OCI-LY1 (cell line): ENCODE data around the gene STX18.

Source experiments
- H2AFZ ChIP-seq: fragments of 200-600 bp; sonication (generic), shearing (Covaris generic); 2 replicates; pipeline ENCODE4 v1.6.0; 2014; ENCODE audit warnings: antibody characterized with exemption, mild to moderate bottlenecking, low read length
- H3F3A ChIP-seq: fragments of 200-600 bp; sonication (generic), shearing (Covaris generic); 2 replicates; pipeline ENCODE4 v1.6.0; 2014; ENCODE audit warnings: mild to moderate bottlenecking, antibody characterized with exemption, low read length, moderate library complexity; ENCODE audit not compliant: insufficient read depth
- H3K27ac ChIP-seq: fragments of 200-600 bp; sonication (generic); 2 replicates; pipeline ENCODE4 v1.5.1; 2014; ENCODE audit warnings: low read length, mixed run types, mild to moderate bottlenecking, low read depth; ENCODE audit not compliant: poor library complexity, severe bottlenecking
- H3K27me3 ChIP-seq: fragments of 200-600 bp; sonication (generic); 2 replicates; pipeline ENCODE4 v1.6.0; 2014; ENCODE audit warnings: antibody characterized with exemption, mild to moderate bottlenecking, low read length, moderate library complexity; ENCODE audit not compliant: insufficient read depth
- H3K36me3 ChIP-seq: fragments of 200-600 bp; sonication (generic); 2 replicates; pipeline ENCODE4 v1.6.1; 2014; ENCODE audit warnings: mild to moderate bottlenecking, antibody characterized with exemption, low read length, moderate library complexity, mixed read lengths; ENCODE audit not compliant: insufficient read depth
- H3K4me1 ChIP-seq: fragments of 200-600 bp; sonication (generic); 2 replicates; pipeline ENCODE4 v1.5.1; 2014; ENCODE audit warnings: mild to moderate bottlenecking, low read length, moderate library complexity; ENCODE audit not compliant: insufficient read depth, severe bottlenecking
- H3K4me2 ChIP-seq: fragments of 200-600 bp; sonication (generic), shearing (Covaris generic); 2 replicates; pipeline ENCODE4 v1.6.1; 2014; ENCODE audit warnings: low read length
- H3K4me3 ChIP-seq: fragments of 200-600 bp; sonication (generic); 2 replicates; pipeline ENCODE4 v1.5.1; 2014; ENCODE audit warnings: low read length, low read depth, mild to moderate bottlenecking, mixed read lengths; ENCODE audit not compliant: poor library complexity, severe bottlenecking
- H3K79me2 ChIP-seq: fragments of 200-600 bp; shearing (Covaris generic); 2 replicates; pipeline ENCODE4 v1.6.1; 2016; ENCODE audit warnings: mixed run types, low read length, mixed read lengths; ENCODE audit not compliant: insufficient read depth
- H3K9ac ChIP-seq: fragments of 200-600 bp; sonication (generic), shearing (Covaris generic); 2 replicates; pipeline ENCODE4 v1.6.1; 2014; ENCODE audit warnings: mild to moderate bottlenecking, low read length, mixed read lengths
- H3K9me2 ChIP-seq: fragments of 200-600 bp; sonication (generic), shearing (Covaris generic); 2 replicates; pipeline ENCODE4 v1.6.1; 2014; ENCODE audit warnings: low read depth, mild to moderate bottlenecking, low read length, mixed read lengths
- H3K9me3 ChIP-seq: fragments of 200-600 bp; shearing (Covaris generic); 2 replicates; pipeline ENCODE4 v1.6.1; 2014; ENCODE audit warnings: low read length, mixed read lengths
- H4K20me1 ChIP-seq: fragments of 200-600 bp; sonication (generic), shearing (Covaris generic); 2 replicates; pipeline ENCODE4 v1.6.0; 2016; ENCODE audit warnings: mild to moderate bottlenecking, low read length; ENCODE audit not compliant: insufficient read depth
- EZH2 ChIP-seq: fragments of 200-600 bp; sonication (generic), shearing (Covaris generic); IDR thresholded peaks from 2 replicates; pipeline ENCODE4 v1.8.0; 2017; ENCODE audit warnings: borderline replicate concordance, mixed run types, mild to moderate bottlenecking, antibody characterized with exemption, low read length, moderate library complexity, mixed read lengths
- TF ChIP-seq, protein P1 (sequence below): fragments of 200-600 bp; sonication (generic), shearing (Covaris generic); IDR thresholded peaks from 2 replicates; pipeline ENCODE4 v1.5.1; 2017; ENCODE audit warnings: mild to moderate bottlenecking, antibody characterized with exemption, low read length, moderate library complexity, mixed read lengths

Gene STX18

DNA sequence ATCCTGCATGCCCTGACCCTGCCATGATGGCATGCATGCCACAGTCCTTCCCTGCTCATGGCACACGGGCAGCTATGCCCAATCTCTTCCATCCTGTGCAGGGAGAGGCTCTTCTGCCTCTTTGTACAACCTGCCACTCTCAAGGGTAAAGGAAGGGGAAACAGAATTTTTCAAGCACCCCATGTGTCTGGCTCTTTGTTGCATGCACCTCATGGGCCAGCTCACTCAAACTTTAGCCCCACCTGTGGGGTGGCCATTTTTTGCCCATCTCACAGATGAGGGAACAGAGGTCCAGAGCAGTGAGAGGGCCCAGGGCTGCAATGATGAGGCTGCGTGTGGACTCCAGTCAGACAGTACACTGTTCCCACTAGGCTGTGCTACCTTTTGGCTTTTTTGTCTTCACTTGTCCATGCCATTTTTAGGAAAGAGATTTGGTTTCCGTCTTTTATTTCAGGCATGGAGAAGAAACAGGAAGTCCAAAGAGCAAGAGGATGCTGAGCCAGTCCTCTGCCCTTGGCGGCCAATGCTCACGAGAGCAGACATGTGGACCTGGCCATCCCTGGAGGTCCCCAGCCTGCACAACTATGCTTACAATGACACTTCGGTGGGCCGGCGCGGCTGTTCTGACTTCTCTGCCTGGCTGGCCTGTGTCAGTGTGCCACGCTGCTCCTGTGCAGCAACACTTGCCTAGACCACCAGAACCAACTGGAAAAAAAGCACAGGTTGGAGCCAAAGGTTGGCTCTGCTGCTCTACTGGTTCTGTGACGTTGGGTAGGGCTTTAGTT is 109.3 kb downstream of the STX18 start:
- H3K79me2 ChIP-seq, result no peaks in the 10 kb centered on the region
- no peaks in the 10 kb centered on the region; the same call in 1 of the 2 replicates for H3K36me3 ChIP-seq
- H3K4me3 ChIP-seq, result no peak overlapping the region
- no peak overlapping the region for H3K27ac ChIP-seq
- no peak overlapping the region for H3K9ac ChIP-seq
- TF ChIP-seq EZH2, result no peak
- TF ChIP-seq, protein P1, sequence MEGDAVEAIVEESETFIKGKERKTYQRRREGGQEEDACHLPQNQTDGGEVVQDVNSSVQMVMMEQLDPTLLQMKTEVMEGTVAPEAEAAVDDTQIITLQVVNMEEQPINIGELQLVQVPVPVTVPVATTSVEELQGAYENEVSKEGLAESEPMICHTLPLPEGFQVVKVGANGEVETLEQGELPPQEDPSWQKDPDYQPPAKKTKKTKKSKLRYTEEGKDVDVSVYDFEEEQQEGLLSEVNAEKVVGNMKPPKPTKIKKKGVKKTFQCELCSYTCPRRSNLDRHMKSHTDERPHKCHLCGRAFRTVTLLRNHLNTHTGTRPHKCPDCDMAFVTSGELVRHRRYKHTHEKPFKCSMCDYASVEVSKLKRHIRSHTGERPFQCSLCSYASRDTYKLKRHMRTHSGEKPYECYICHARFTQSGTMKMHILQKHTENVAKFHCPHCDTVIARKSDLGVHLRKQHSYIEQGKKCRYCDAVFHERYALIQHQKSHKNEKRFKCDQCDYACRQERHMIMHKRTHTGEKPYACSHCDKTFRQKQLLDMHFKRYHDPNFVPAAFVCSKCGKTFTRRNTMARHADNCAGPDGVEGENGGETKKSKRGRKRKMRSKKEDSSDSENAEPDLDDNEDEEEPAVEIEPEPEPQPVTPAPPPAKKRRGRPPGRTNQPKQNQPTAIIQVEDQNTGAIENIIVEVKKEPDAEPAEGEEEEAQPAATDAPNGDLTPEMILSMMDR, result no peak
- H3F3A ChIP-seq, result no peaks in the 10 kb centered on the region
- H3K9me2 ChIP-seq, result no peaks in the 10 kb centered on the region
- peaks cover 24% of the 10 kb centered on the region for H3K4me1 ChIP-seq
- H4K20me1 ChIP-seq, result no peaks in the 10 kb centered on the region
- no peaks in the 10 kb centered on the region for H3K9me3 ChIP-seq
- no peak overlapping the region for H2AFZ ChIP-seq
- no peaks in the 10 kb centered on the region for H3K27me3 ChIP-seq
- no peak overlapping the region for H3K4me2 ChIP-seq

- no peaks in the 10 kb centered on the region for H4K20me1 ChIP-seq
- H3K27me3 ChIP-seq, result no peaks in the 10 kb centered on the region
- peaks cover 24% of the 10 kb centered on the region for H3K4me1 ChIP-seq
- no peak overlapping the region for H3K9ac ChIP-seq
- no peak for TF ChIP-seq EZH2
- TF ChIP-seq, protein P1, result peak; percentile 63; the same call in 1 of the 2 replicates
- H3K27ac ChIP-seq, result no peak overlapping the region
- H3K79me2 ChIP-seq, result no peaks in the 10 kb centered on the region
- no peaks in the 10 kb centered on the region for H3K9me3 ChIP-seq
- H3F3A ChIP-seq, result no peaks in the 10 kb centered on the region
- H3K36me3 ChIP-seq, result no peaks in the 10 kb centered on the region; the same call in 1 of the 2 replicates
- H3K4me3 ChIP-seq, result no peak overlapping the region
- H3K4me2 ChIP-seq, result no peak overlapping the region
- H2AFZ ChIP-seq, result no peak overlapping the region
- no peaks in the 10 kb centered on the region for H3K9me2 ChIP-seq
Observed at GRCh38 chr4:4430492-4431195, 111.2 kb downstream of the STX18 start.

DNA sequence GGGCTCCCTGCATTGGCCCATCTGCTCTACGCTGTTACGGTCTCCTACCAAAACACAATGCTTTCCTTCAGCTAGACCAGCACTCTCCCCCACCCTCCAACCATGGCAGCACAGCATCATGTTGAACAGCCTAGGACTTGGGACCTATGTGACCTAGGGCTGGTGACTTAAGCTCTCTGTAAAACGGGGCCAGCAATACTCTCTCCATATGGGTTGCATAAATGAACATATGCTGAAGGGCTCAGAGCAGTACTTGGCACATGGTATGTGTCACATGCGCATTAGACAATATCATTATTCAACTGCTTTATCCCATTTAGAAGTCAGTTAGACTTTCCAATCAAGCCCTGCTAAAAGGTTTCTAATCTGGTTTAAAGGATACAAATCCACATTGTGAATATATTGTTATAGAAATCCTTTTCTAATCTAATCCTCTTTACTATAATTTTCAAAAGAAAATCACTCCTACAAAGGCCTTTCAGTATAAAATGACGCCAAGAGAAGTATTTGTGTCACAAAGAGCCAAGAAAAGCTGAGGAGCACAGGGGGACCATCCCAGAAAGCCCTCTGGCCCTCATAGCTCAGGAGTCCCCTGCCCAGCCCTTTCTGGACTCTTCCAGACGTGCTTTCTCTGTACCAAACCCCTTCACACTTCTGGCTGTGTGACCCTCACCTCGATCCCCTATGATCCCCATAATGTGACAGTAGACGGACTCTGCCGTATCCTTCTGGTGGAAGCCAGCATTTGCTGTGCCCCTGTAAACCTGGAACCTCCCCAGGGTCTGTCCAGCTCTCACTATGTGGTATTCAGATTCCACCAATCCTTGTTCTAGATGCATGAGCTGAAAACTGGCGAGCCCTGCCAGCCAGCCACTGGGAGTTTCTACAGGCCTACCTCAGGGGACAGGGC is 112.6 kb downstream of the STX18 start:
- Histone ChIP-seq H3K4me3 (no peak overlapping the region), H3K4me1 (peaks cover 24% of the 10 kb centered on the region), H3K9me3 (no peaks in the 10 kb centered on the region), H3K36me3 (no peaks in the 10 kb centered on the region), H3K4me2 (no peak overlapping the region), H3K27ac (no peak overlapping the region), H3K79me2 (no peaks in the 10 kb centered on the region), H3K9ac (no peak overlapping the region), H2AFZ (no peak overlapping the region), H3K9me2 (no peaks in the 10 kb centered on the region), H4K20me1 (no peaks in the 10 kb centered on the region), H3F3A (no peaks in the 10 kb centered on the region), H3K27me3 (no peaks in the 10 kb centered on the region)
- TF ChIP-seq EZH2, result no peak
- TF ChIP-seq, protein P1, result no peak
